ENCODE results near the gene ATG7.

Gene ATG7

GRCh38 chr3:11367143-11367693 lies 95.0 kb downstream of the ATG7 start:
- DNase-seq = no peak

- DNase-seq = no peak
Measured at GRCh38 chr3:11370191-11370590, 98.0 kb downstream of the ATG7 start.

- DNase-seq = no peak
Measured at GRCh38 chr3:11370966-11371365, 98.8 kb downstream of the ATG7 start.

- no peak for DNase-seq
Measured at GRCh38 chr3:11371747-11372146, 99.5 kb downstream of the ATG7 start.

- DNase-seq = no peak
Measured at GRCh38 chr3:11373235-11373634, 101.0 kb downstream of the ATG7 start.

GRCh38 chr3:11373654-11374053 lies 101.5 kb downstream of the ATG7 start:
- DNase-seq = no peak

- DNase-seq = no peak
Measured at GRCh38 chr3:11375333-11376088, 103.3 kb downstream of the ATG7 start.

GRCh38 chr3:11377719-11378118 lies 105.5 kb downstream of the ATG7 start:
- no peak for DNase-seq

GRCh38 chr3:11379238-11379823 lies 107.1 kb downstream of the ATG7 start:
- DNase-seq = no peak

GRCh38 chr3:11379824-11380701 lies 107.9 kb downstream of the ATG7 start:
- DNase-seq = no peak

GRCh38 chr3:11381141-11381540 lies 108.9 kb downstream of the ATG7 start:
- no peak for DNase-seq

GRCh38 chr3:11381563-11381962 lies 109.4 kb downstream of the ATG7 start:
- no peak for DNase-seq

GRCh38 chr3:11382146-11382745 lies 110.0 kb downstream of the ATG7 start:
- no peak for DNase-seq

- no peak for DNase-seq
Measured at GRCh38 chr3:11384074-11384473, 111.9 kb downstream of the ATG7 start.

- no peak for DNase-seq
Measured at GRCh38 chr3:11385326-11385725, 113.1 kb downstream of the ATG7 start.

- no peak for DNase-seq
Measured at GRCh38 chr3:11385891-11386290, 113.7 kb downstream of the ATG7 start.

GRCh38 chr3:11386465-11387113 lies 114.4 kb downstream of the ATG7 start:
- DNase-seq = no peak

GRCh38 chr3:11389386-11390268 lies 117.4 kb downstream of the ATG7 start:
- no peak for DNase-seq

GRCh38 chr3:11390411-11391131 lies 118.4 kb downstream of the ATG7 start:
- DNase-seq = no peak

- DNase-seq = no peak
Measured at GRCh38 chr3:11391174-11391879, 119.1 kb downstream of the ATG7 start.
